ENCODE data around the gene CARTPT. TPM values are rescaled to one million over a fixed set of nuclear protein-coding genes. Genes with fewer than 3 reads are reported as not detected.

The CARTPT gene
- polyA plus RNA-seq (ENCODE audit: insufficient read length in 10 of 10), result under 1 TPM in 2 of 10 donors, not detected in 8; 0.15 to 0.18 TPM
- long read RNA-seq, donor 1, result 0 reads
- long read RNA-seq, donor 2, result 0 reads
- long read RNA-seq, donor 3, result 0 reads
- long read RNA-seq, donor 4, result 0 reads
- long read RNA-seq, donor 5, result 0 reads
- long read RNA-seq, donor 6, result 0 reads
- long read RNA-seq, donor 7, result 0 reads
- long read RNA-seq, donor 8, result 0 reads
- long read RNA-seq, donor 9, result 0 reads

DNA sequence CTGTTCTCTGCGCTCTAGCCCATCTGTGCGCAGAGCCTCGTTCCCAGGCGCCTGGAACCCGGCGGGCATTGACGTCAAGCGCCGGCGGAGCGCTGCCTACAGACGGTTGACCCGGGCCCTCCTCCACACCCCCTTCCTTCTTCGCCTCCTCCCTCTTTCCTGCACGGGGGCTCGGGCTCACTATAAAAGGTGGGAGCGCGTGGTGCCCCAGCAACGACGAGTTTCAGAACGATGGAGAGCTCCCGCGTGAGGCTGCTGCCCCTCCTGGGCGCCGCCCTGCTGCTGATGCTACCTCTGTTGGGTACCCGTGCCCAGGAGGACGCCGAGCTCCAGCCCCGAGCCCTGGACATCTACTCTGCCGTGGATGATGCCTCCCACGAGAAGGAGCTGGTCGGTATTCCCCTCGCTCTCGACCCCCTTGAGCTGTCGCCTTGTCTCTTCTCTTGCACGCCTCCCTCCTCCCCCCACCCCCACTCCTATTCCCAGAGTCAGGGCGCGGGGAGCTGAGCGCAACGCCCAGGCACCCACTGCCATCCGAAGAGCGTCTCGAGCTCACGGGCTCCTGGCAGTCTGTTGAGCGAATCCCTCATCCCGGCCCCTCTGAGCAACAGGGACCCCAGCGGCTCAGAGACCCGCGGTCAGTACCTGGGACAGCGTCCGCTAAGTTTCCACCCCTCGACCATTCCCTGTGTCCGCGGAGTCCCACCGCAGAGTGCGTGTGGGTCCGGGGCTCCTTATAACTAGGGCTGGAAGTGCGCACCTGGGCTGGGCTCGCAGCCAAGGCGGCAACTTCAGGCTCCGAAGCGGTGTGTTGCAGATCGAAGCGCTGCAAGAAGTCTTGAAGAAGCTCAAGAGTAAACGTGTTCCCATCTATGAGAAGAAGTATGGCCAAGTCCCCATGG lies at the start of gene CARTPT:
CARTPT (plus strand) TSS at position 213 of the 902 bp plus-strand sequence; CDS start at position 232, 19 bp downstream.
- DNase-seq, result peak in 2 of 3 donors; percentile 17 to 64

GRCh38 chr5:71677977-71678376 lies 41.1 kb upstream of the CARTPT start:
- no peak for DNase-seq

GRCh38 chr5:71679714-71680113 lies 39.4 kb upstream of the CARTPT start:
- no peak for DNase-seq

GRCh38 chr5:71680510-71680909 lies 38.6 kb upstream of the CARTPT start:
- DNase-seq, result no peak

DNA sequence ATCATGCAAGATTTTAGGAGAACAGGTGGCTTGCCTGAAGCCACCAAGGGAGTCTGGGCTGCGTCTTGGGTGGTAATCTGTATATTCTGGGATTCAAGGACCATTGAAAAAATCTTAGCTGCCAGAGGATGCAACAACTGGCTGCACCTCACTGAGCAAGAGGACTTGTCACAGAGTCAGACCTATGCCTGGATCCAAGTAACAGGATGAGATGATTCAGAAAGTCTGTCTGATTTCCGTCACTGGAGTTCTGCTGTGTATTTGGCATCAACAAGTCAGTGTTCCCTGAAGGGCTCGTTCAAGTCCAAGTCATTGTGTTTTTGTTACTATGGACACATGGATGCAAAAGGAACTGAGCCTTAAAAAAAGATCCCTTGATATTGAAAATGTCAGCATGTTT lies 37.8 kb upstream of the CARTPT start:
- peak; percentile 33 to 76 (median 72) for DNase-seq

DNA sequence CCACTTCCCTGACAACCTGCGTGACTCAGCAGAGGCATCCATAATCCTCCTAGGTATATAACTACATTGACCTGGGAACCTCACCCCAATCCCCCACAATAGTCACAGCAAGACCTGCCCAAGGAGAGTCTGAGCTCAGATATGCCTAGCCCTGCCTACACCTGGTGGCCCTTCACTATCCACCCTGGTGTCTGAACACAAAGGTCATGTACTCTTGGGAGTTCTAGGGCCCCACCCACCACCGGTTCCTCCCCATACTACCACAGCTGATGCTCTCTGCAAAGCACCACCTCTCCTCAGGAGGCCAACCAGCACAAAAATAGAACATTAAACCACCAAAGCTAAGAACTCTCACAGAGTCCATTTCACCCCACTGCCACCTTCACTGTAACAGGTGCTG lies 34.8 kb upstream of the CARTPT start:
- no peak for DNase-seq

GRCh38 chr5:71693828-71694427 lies 25.1 kb upstream of the CARTPT start:
- peak in 1 of 3 donors; percentile 29 for DNase-seq

- no peak for DNase-seq
Measured at GRCh38 chr5:71695071-71695470, 24.0 kb upstream of the CARTPT start.

- no peak for DNase-seq
Measured at GRCh38 chr5:71695595-71695994, 23.5 kb upstream of the CARTPT start.

DNA sequence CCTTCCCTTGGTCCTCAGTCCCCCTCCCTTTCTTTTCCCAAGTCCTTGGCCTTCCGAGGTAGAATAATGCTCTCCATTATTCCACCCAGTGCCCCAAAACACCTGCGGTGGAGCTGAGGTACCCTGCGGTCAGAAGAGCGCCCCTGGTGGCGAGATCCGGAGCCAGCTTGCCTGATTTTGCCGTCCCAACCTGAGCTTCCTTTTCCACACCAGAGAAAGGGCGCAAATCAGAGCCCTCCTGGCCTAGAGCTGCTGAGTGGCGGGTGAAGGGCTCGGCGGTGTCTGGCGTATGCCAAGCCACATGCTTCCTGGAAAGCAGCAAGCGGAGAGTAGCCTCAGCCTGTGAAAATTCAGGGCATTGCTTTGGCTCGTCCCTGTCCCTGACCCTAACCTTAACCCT lies 21.1 kb upstream of the CARTPT start:
- no peak for DNase-seq

DNA sequence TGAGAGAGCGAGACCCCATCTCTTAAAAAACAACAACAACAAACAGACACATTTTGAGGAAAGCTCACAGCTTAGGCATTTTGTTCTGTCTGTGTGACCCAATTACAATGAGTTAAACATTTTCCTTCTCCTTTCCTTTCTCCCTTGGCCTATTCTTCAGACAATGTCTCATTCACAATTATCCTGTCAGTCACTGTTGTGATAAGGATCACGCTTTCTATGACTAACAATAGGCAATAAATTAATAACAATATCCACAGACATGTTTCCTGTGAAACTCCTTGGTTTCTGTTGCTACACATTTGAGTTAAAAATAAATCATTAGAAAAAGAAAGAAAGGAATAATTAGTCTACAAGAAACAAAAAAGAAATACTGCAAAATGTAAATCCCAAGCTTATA lies 19.8 kb upstream of the CARTPT start:
- no peak for DNase-seq

GRCh38 chr5:71699751-71700150 lies 19.3 kb upstream of the CARTPT start:
- no peak for DNase-seq

- DNase-seq, result no peak
Measured at GRCh38 chr5:71700803-71701202, 18.3 kb upstream of the CARTPT start.

DNA sequence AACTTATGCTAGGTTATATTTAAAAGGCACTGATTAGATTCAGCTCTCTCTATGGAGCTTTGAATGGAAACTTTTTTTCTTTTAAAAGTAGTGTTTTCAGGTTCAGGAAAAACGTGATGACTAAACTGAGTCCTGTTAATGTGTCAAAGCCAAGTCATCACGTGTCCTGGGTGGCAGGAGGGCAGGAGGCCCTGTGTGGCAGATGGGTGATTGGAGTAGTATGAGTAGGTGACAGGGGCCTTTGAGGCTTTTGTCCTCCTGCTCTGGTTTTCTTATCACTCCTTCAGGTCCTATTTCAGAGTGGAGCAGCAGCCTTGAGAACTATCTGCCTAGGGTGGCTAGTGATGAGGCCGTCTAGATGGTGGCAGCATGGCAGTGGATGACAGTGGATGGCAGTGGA lies 17.7 kb upstream of the CARTPT start:
- DNase-seq, result no peak

- no peak for DNase-seq
Measured at GRCh38 chr5:71703941-71704340, 15.1 kb upstream of the CARTPT start.

DNA sequence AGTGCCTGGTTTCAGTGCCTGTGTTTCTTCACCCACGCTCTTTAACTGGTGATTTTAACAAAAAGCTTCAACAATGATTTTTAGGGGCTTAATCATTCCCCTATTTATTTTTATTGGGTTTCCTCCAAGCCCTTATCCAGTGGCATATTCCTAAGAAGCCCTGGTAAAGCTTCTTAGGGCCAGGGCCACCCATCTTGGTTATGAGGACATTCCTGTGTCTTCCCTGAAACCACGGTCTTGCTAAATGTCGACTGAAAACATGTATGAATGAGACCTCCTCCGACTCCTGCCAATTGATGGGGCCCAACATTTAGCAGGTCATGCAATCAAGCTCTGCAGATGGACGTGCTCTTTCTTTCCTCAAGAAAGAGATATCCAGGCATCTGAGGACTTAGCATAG lies 13.7 kb upstream of the CARTPT start:
- DNase-seq, result no peak

GRCh38 chr5:71706906-71707305 lies 12.2 kb upstream of the CARTPT start:
- no peak for DNase-seq

- DNase-seq, result no peak
Measured at GRCh38 chr5:71711610-71712009, 7.5 kb upstream of the CARTPT start.

DNA sequence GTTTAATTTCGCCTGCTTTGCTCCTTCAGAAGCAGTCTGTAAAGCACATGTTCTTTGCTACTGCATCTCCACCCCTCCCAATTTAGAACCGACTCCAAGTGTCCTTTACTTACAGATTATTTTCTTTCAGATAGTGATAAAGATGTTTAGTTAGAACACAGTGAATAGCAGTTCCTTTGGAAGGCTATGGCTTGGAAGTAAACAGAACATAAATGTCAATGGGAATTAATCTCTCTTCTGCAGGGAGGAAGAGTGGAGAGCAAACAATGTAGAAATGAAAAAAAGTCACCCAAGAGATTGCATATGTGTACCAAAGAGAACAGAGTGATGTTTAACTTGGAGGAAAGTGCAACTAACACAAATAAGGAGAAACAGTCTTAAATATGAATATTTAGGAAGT lies 4.2 kb upstream of the CARTPT start:
- DNase-seq, result no peak

DNA sequence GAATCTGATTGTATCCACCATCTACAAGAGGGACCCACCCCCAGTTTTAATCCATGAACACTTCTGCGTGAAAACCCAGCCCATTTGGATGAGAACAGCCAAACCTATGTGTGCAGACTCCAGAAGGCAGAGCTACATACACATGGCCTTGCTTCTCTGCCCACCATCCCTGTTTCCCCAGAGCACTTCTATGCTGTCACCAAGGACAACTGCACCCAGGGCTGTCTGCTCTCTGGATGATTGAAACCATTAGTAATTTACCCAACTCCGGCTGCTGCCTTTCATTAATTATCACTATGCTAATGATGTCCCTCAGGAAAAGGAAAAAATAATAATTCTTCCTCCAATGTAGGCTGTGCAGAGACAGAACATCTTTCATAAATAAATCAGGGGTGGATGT lies 8.9 kb downstream of the CARTPT start:
- DNase-seq, result no peak

GRCh38 chr5:71731015-71731414 lies 11.9 kb downstream of the CARTPT start:
- no peak for DNase-seq

DNA sequence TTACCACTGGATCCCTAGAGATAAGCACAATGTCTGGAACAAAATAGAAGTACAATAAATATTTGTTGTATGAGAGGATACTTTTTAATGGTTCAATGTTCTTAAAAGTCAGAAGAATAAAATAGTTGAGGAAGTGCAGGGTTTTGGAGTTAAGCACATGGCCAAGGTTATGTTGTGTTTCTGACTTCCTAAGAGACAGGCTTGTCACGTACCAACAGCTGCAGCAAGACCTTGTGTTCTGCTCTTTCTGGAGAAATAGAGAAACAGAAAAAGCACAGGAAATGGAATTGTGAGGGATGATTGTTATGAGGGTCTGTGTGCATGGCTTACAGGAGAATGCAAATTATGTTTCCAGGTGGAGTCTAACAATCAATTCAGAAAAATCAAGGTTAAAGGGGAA lies 12.9 kb downstream of the CARTPT start:
- DNase-seq, result no peak

- DNase-seq, result no peak
Measured at GRCh38 chr5:71734141-71734540, 15.1 kb downstream of the CARTPT start.
